Right cardiac atrium (tissue), 5 donors: ENCODE results near the gene CDK8. TPM values are rescaled to one million over a fixed set of nuclear protein-coding genes. Genes with fewer than 3 reads are reported as not detected.
A peak's percentile ranks its signal among the peaks of the same experiment; 100 is the strongest.

Experiments used
- ATAC-seq, 2 donors: fragments of 200-7000 bp; cut with Tn5 transposase; one replicate each; pipeline versions ENCODE4 v1.8.0 to v1.9.1; 2020; ENCODE audit warnings: moderate library complexity in 2 of 2, mild to moderate bottlenecking in 1 of 2
- DNase-seq, 3 donors: peaks; one replicate each; pipeline ENCODE4 v3.0.0-alpha.2; 2020
- H3K27ac ChIP-seq: one replicate; pipeline ENCODE4 v1.5.1; 2013; ENCODE audit warnings: mild to moderate bottlenecking, low read length, control low read depth, moderate library complexity
- H3K27me3 ChIP-seq: one replicate; pipeline ENCODE4 v1.6.1; 2013; ENCODE audit not compliant: control insufficient read depth, insufficient read depth
- H3K4me1 ChIP-seq: one replicate; pipeline ENCODE4 v1.6.1; 2013; ENCODE audit warnings: low read length; ENCODE audit not compliant: control insufficient read depth, insufficient read depth
- H3K4me3 ChIP-seq: one replicate; pipeline ENCODE4 v1.5.1; 2013; ENCODE audit warnings: low read length, control low read depth
- H3K9me3 ChIP-seq: one replicate; pipeline ENCODE4 v1.6.1; 2013; ENCODE audit warnings: low read length; ENCODE audit not compliant: control insufficient read depth
- WGBS: extraction: QIAGEN DNeasy Blood & Tissue Kit; methylation state at CpG from one replicate; pipeline ENCODE4 v1.1.7; 2013; 5-methylcytosine and 5-hydroxymethylcytosine counted together
- intact Hi-C, 4 donors: fragments of 100-400 bp; cut with DNase I; formaldehyde crosslinking; loops; one replicate each; pipeline versions ENCODE4 v1.11.0 to v1.14.0; 2022 to 2023
- polyA plus RNA-seq: library from polyadenylated mRNA; stranded (reverse); fragments of 200-250 nt; gene quantifications from one replicate; pipeline ENCODE4 v1.2.3, GENCODE V29; 2013
- total RNA-seq, 4 donors: library from RNA; stranded (reverse); fragmentation: NEBNext Ultra II Directional; extraction: Animal tissue kit (Norgen Biotek cat#: 25700); gene quantifications; one replicate each; pipeline ENCODE4 v1.2.1, GENCODE V29; 2021
- donor health status: healthy with polysubstance abuse.
- donor health status: DM: no; HTN: yes; CAD: no.
- donor health status: DM: no; HTN: no; CAD: no.
- donor health status: DM: no; HTN: yes; CAD: no; lungs with severe emphysema.
- donor health status: DM: yes; HTN: yes; CAD: no.

Gene CDK8
- total and polyA plus RNA-seq, 5 donors, result 6.1 to 13.6 (median 11.4) TPM

GRCh38 chr13:26420282-26420960 is 166.5 kb downstream of the CDK8 start:
- ATAC-seq (no peak), DNase-seq (no peak)
- 67% methylated on average over 4 of the region's 4 CpGs for whole genome bisulfite sequencing
- Histone ChIP-seq H3K4me1 (no peaks in the 10 kb centered on the region), H3K27me3 (no peaks in the 10 kb centered on the region), H3K27ac (no peak overlapping the region), H3K9me3 (no peaks in the 10 kb centered on the region), H3K4me3 (no peak overlapping the region)
- intact Hi-C loops, result no loop called here

GRCh38 chr13:26422036-26422435 is 168.1 kb downstream of the CDK8 start:
- no peaks in the 10 kb centered on the region for H3K27me3 ChIP-seq
- intact Hi-C loops, result no loop called here
- H3K4me1 ChIP-seq, result peaks cover 4% of the 10 kb centered on the region
- H3K4me3 ChIP-seq, result no peak overlapping the region
- 94% methylated on average over 7 of the region's 7 CpGs for WGBS
- H3K9me3 ChIP-seq, result no peaks in the 10 kb centered on the region
- no peak overlapping the region for H3K27ac ChIP-seq
- no peak for DNase-seq
- ATAC-seq, result no peak

GRCh38 chr13:26423629-26424028 is 169.7 kb downstream of the CDK8 start:
- H3K4me3 ChIP-seq, result no peak overlapping the region
- H3K27me3 ChIP-seq, result no peaks in the 10 kb centered on the region
- H3K27ac ChIP-seq, result no peak overlapping the region
- peaks cover 4% of the 10 kb centered on the region for H3K4me1 ChIP-seq
- peak; percentile 61 to 83 (median 74) for DNase-seq
- intact Hi-C loops, result no loop called here
- H3K9me3 ChIP-seq, result no peaks in the 10 kb centered on the region
- ATAC-seq, result peak; percentile 92 to 95
- 41% methylated on average over 3 of the region's 3 CpGs for WGBS

GRCh38 chr13:26424181-26424580 is 170.3 kb downstream of the CDK8 start:
- intact Hi-C loops, result no loop called here
- Histone ChIP-seq H3K4me3 (no peak overlapping the region), H3K9me3 (no peaks in the 10 kb centered on the region), H3K4me1 (peaks cover 4% of the 10 kb centered on the region), H3K27me3 (no peaks in the 10 kb centered on the region), H3K27ac (peak overlapping the region; percentile 37)
- peak; percentile 68 to 74 for ATAC-seq
- 61% methylated on average over 14 of the region's 14 CpGs for WGBS
- peak; percentile 61 to 84 (median 79) for DNase-seq

- no peak overlapping the region for H3K27ac ChIP-seq
- WGBS, result 43% methylated on average over 9 of the region's 9 CpGs
- H3K27me3 ChIP-seq, result no peaks in the 10 kb centered on the region
- no peak overlapping the region for H3K4me3 ChIP-seq
- ATAC-seq (peak; percentile 61 to 71), DNase-seq (peak; percentile 30 to 51 (median 46))
- intact Hi-C loops, result no loop called here
- H3K9me3 ChIP-seq, result no peaks in the 10 kb centered on the region
- peaks cover 4% of the 10 kb centered on the region for H3K4me1 ChIP-seq
Measured at GRCh38 chr13:26425443-26426358, 171.8 kb downstream of the CDK8 start.

GRCh38 chr13:26433776-26434175 is 179.8 kb downstream of the CDK8 start:
- Histone ChIP-seq H3K27me3 (peaks cover 3% of the 10 kb centered on the region), H3K9me3 (peaks cover 2% of the 10 kb centered on the region), H3K4me3 (no peak overlapping the region), H3K4me1 (no peaks in the 10 kb centered on the region), H3K27ac (no peak overlapping the region)
- no peak for DNase-seq
- intact Hi-C loops, result no loop called here
- 57% methylated on average over 4 of the region's 4 CpGs for WGBS
- ATAC-seq, result no peak

- H3K4me1 ChIP-seq, result no peaks in the 10 kb centered on the region
- no peak for DNase-seq
- no peak overlapping the region for H3K27ac ChIP-seq
- peaks cover 3% of the 10 kb centered on the region for H3K27me3 ChIP-seq
- H3K4me3 ChIP-seq, result no peak overlapping the region
- H3K9me3 ChIP-seq, result peaks cover 2% of the 10 kb centered on the region
- no peak for ATAC-seq
- intact Hi-C loops, result no loop called here
Measured at GRCh38 chr13:26435171-26435570, 181.2 kb downstream of the CDK8 start.

- DNase-seq, result no peak
- Histone ChIP-seq H3K9me3 (peaks cover 2% of the 10 kb centered on the region), H3K4me3 (no peak overlapping the region), H3K27me3 (peaks cover 3% of the 10 kb centered on the region), H3K27ac (no peak overlapping the region), H3K4me1 (no peaks in the 10 kb centered on the region)
- intact Hi-C loops, result no loop called here
- WGBS, result 76% methylated on average over 3 of the region's 3 CpGs
- no peak for ATAC-seq
Measured at GRCh38 chr13:26435646-26436045, 181.7 kb downstream of the CDK8 start.

- peaks cover 2% of the 10 kb centered on the region for H3K9me3 ChIP-seq
- H3K27me3 ChIP-seq, result peaks cover 1% of the 10 kb centered on the region
- no peak overlapping the region for H3K27ac ChIP-seq
- H3K4me1 ChIP-seq, result no peaks in the 10 kb centered on the region
- no peak for ATAC-seq
- 91% methylated on average over 3 of the region's 3 CpGs for WGBS
- intact Hi-C loops, result no loop called here
- no peak overlapping the region for H3K4me3 ChIP-seq
- no peak for DNase-seq
Measured at GRCh38 chr13:26436914-26437313, 183.0 kb downstream of the CDK8 start.

- Histone ChIP-seq H3K27me3 (no peaks in the 10 kb centered on the region), H3K4me3 (no peak overlapping the region), H3K4me1 (no peaks in the 10 kb centered on the region), H3K27ac (no peak overlapping the region), H3K9me3 (peaks cover 2% of the 10 kb centered on the region)
- DNase-seq (no peak), ATAC-seq (no peak)
- 59% methylated on average over 3 of the region's 3 CpGs for WGBS
- intact Hi-C loops, result no loop called here
Measured at GRCh38 chr13:26440111-26440510, 186.2 kb downstream of the CDK8 start.

GRCh38 chr13:26441476-26441875 is 187.5 kb downstream of the CDK8 start:
- H3K4me3 ChIP-seq, result no peak overlapping the region
- H3K4me1 ChIP-seq, result no peaks in the 10 kb centered on the region
- DNase-seq (no peak), ATAC-seq (no peak)
- no peaks in the 10 kb centered on the region for H3K27me3 ChIP-seq
- no peak overlapping the region for H3K27ac ChIP-seq
- no peaks in the 10 kb centered on the region for H3K9me3 ChIP-seq
- intact Hi-C loops, result no loop called here
- WGBS, result 92% methylated on average over 8 of the region's 8 CpGs
